22Rv1 (cell line): Measurements from ENCODE around the gene RSU1.

Source experiments
- H3K27ac ChIP-seq: fragments of 450-650 bp; 2 replicates; pipeline ENCODE4 v1.5.1; 2017
- CTCF ChIP-seq: fragments of 450-650 bp; IDR thresholded peaks from 2 replicates; pipeline ENCODE4 v1.5.1; 2017; ENCODE audit warnings: mild to moderate bottlenecking
- ZFX ChIP-seq: fragments of 450-650 bp; IDR thresholded peaks from 2 replicates; pipeline ENCODE4 v1.6.1; 2017; ENCODE audit warnings: antibody characterized with exemption, borderline replicate concordance

RSU1 gene

GRCh38 chr10:16814012-16814411, 3.2 kb downstream of the RSU1 start:
- no peak overlapping the region for H3K27ac ChIP-seq
- TF ChIP-seq CTCF (no peak), ZFX (no peak)

- TF ChIP-seq CTCF (no peak), ZFX (no peak)
Observed at GRCh38 chr10:16812676-16813075, 4.5 kb downstream of the RSU1 start.

GRCh38 chr10:16811765-16812164, 5.5 kb downstream of the RSU1 start:
- no peak overlapping the region for H3K27ac ChIP-seq
- TF ChIP-seq ZFX (no peak), CTCF (no peak)

More at GRCh38 chr10:16812676-16813075, 4.5 kb downstream of the RSU1 start:
- H3K27ac ChIP-seq, result no peak overlapping the region

- no peak overlapping the region for H3K27ac ChIP-seq
- TF ChIP-seq CTCF (no peak), ZFX (no peak)
Observed at GRCh38 chr10:16811292-16811691, 5.9 kb downstream of the RSU1 start.

GRCh38 chr10:16809074-16809718, 8.0 kb downstream of the RSU1 start:
- H3K27ac ChIP-seq, result no peak overlapping the region

GRCh38 chr10:16804123-16804522, 13.1 kb downstream of the RSU1 start:
- TF ChIP-seq ZFX (no peak), CTCF (no peak)
- no peak overlapping the region for H3K27ac ChIP-seq

More at GRCh38 chr10:16809074-16809718, 8.0 kb downstream of the RSU1 start:
- TF ChIP-seq CTCF (peak; percentile 81), ZFX (no peak)

GRCh38 chr10:16803464-16803863, 13.8 kb downstream of the RSU1 start:
- no peak for TF ChIP-seq CTCF
- TF ChIP-seq ZFX, result no peak

More at GRCh38 chr10:16803464-16803863, 13.8 kb downstream of the RSU1 start:
- no peak overlapping the region for H3K27ac ChIP-seq
